Skin of body (tissue), 2 donors: ENCODE results near the gene SMIM11. TPM values are rescaled to one million over a fixed set of nuclear protein-coding genes. Genes with fewer than 3 reads are reported as not detected.
"Not testable (repeated sequence)": the region's sequence is repeated elsewhere in the genome, so short reads cannot be mapped to it uniquely, and the experiment has no call there.

Experiments used
- DNase-seq: peaks from one replicate; lab custom pipeline; 2025; lab: John Stamatoyannopoulos, UW
- total RNA-seq: library from RNA; depleted of rRNA; stranded (reverse); fragments of >200 nt; gene quantifications from one replicate; pipeline ENCODE4 v1.2.3, GENCODE V29; 2014

SMIM11 gene, protein sequence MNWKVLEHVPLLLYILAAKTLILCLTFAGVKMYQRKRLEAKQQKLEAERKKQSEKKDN
- total RNA-seq = 11.1 TPM

- DNase-seq = not testable (repeated sequence)
Measured at GRCh38 chr21:34374940-34375618, at the start of gene SMIM11. TSS of gene SMIM11 (plus strand) at chr21:34375507. CDS start at chr21:34379505, 3,998 bp downstream.

GRCh38 chr21:34330055-34330454 lies 45.3 kb upstream of the SMIM11 start:
- DNase-seq = no peak

DNA sequence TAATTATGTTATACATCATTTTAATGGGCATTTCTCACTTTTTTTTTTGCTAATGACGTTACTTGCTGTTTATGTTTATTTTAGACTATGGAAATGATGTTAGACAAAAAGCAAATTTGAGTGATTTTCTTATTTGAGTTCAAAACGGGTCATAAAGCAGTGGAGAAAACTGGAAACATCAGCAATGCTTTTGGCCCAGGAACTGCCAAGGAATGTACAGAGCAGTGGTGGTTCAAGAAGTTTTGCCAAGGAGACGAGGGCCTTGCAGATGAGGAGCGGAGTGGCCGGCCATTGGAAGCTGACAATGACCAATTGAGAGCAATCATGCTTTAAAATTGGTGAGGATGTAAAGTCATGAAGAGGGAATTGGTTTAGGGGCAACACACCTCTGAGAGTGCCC lies 43.6 kb upstream of the SMIM11 start:
- no peak for DNase-seq

DNA sequence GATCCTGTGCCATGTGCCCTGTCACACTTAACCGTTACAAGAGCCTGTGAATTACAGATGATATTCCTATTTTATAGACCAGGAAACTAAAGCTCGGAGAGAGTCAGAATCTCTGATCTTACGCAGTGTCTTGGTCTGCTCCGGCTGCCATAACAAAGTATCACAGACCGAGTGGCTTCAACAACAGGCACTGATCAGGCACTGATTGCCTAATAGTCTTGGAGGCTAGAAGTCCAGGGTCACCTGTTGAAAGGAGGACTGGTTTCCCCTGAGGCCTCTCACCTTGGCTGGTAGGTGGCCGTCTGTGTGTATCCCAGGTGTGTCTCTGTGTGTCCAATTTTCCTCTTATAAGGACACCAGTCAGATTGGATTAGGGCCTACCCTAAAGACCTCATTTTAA lies 43.0 kb upstream of the SMIM11 start:
- DNase-seq = no peak

DNA sequence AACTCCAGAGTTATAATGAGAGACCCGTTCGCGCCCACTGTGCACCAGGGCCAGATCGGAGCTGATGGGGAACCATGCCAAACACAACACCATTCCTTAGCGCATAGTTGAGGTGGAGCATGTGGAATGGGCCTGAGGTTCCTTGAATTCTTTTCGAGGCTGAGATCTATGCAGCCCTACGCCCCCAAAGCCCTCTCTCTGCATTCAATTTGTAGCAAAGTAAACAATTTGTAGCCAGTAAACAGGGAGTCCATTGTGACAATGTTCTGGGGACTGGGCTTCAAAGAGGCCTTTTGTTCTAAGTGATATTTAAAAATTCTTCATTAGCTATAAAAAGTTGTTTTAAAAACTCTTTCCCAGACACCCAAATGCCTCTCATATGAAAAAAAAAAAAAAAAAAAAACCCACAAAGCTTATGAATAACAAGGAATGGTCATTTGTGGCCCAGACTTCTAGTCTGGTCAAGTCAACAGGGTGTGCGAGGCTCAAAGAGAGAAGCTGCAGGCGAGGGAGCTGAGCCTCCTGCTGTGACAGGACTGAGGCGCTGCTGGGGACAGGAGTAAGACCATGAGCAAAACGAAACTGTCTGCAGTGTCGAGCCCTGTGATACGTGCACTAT lies 42.1 kb upstream of the SMIM11 start:
- no peak for DNase-seq

DNA sequence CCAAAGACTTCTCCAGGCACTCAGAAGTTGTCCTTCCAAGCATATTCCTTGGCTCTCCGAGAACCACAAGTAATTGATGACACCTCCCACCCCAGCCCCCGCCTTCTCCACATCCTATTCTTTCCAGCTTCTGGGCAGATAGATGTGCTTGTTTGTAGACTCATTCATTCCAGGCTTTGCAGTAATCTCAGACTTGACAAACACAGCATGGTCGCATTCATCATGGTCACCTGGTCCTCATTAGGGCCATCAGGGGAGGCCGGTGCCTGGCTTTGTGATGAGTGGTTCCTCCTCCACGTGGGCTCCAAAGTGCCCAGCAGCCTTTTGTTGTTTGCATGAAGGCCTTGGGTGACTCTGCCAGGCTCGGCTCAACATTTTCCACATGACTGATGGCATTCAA lies 40.0 kb upstream of the SMIM11 start:
- DNase-seq = no peak

DNA sequence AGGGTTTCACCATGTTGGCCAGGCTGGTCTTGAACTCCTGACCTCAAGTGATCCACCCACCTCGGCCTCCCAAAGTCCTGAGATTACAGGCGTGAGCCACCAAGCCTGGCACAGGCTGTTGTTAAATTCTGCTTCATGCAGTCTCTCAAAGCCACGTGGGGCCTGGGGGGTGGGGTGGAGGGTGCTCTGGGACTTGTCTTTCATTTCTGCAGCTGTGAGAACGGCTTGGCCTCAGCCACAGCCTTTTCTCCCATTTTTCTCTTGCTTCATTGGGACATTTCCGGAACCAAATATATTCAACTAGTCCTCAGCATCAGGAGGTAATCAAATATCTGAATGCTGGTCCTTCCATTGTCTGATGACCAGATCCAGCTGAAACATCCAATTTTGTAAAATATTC lies 39.1 kb upstream of the SMIM11 start:
- no peak for DNase-seq

DNA sequence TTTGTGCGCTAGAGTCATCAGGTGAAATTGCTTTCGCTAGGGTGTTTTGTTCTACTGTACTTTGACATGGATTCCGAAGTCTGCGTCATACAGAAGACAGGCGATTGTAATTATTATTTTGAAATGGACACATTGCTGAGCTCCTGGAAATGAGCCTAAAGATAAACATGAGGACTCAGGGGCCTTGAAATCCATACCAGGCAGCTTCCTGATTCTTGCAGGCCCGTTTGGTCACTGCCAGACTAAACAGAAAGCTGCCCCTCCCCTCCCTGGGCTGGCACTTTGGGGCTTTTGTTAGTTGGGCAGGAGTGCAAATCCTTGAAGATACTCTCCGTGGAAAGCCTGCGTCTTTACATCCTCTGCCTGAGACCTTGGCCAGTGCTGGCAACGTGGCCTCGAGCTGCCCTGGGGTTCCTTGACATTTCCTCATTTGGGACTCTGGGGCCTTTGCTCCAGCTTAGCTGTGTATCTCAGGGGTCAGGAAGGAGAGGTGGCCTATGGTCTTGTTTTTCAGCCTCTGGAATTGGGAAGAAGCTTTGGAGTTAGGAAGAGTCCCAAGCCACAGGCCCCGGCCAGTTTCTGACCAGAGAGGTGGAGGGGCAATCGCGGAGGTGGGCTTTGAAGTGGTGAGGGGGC lies 38.4 kb upstream of the SMIM11 start:
- no peak for DNase-seq

- no peak for DNase-seq
Measured at GRCh38 chr21:34337741-34338140, 37.6 kb upstream of the SMIM11 start.

DNA sequence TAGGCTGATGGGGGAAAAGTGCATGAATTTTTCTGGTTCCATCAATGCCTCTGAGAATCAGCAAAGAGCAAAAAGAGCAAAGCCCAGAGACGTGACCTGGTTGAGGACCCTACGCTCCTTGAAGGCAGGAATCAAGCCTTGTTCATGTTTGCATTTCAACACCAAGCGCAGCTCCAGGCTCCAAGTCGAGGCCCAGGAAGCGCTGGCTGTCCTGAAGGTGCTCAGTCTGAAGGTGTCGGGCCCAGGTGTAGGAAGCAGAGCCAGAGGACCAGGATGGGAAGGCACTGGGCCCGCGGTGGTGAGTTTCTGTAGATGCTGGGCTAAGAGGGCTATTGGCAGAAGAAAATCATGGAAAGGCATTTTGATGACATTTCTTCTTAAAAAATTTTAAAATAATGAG lies 37.1 kb upstream of the SMIM11 start:
- no peak for DNase-seq

DNA sequence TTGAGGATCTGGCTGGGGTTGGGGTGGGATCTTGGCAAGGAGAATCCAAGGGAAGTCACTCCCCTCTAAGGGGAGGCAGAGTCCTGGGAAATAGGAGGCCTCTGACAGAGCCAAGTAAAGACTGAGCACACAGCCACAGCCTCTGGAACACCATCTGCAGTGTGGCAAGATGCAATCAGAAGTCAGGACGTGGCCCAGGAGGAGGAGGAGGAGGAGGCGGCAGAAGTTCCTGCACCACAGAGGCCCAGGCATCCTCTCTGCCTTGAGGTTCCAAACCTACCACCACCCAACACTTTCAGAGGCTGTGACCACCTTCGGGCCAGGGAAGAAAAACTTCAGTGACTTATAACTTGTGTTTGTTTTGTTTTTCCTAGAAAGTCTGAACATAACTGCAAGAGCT lies 35.2 kb upstream of the SMIM11 start:
- no peak for DNase-seq

- DNase-seq = no peak
Measured at GRCh38 chr21:34342476-34342875, 32.8 kb upstream of the SMIM11 start.

DNA sequence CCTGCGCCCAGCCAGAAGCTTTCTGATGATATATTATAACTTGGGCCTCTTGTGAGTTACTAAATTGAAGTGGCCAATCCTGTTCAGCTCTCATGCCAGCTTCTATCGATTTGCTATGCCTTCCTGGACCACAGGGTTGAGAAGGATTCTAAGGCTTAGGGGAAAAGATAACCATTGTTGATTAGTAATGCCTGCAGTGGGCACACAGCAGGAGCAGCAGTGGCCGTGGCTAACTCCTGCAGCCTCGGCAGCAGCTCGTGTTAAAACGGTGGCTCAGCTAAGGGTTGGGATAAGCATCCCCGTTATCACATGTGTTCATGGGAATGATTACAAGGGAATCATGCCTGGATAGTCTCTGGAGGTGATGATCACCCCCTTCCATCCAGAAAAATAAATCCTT lies 32.0 kb upstream of the SMIM11 start:
- DNase-seq = no peak

GRCh38 chr21:34343838-34344381 lies 31.4 kb upstream of the SMIM11 start:
- DNase-seq = no peak

GRCh38 chr21:34344584-34344983 lies 30.7 kb upstream of the SMIM11 start:
- DNase-seq = no peak

GRCh38 chr21:34345091-34345871 lies 30.0 kb upstream of the SMIM11 start:
- no peak for DNase-seq

DNA sequence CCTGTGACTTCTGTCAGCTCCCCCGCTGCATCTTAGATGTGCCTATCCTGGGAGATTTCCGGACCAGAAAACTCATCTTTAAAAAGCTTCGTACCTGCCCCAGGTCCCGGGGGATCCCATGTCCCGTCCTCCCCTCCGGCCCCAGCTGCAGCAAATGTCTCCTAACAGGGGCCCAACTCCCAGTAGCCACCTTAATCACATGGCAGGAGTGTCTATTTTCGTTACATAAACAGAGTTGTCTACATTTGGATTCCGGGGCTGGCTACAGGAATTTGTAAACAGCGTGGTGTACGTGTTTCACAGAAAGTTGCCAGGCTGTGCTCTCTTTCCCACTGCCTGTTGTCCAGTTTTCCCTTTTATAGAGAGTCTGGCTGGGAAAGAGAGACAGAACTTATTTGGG lies 29.4 kb upstream of the SMIM11 start:
- DNase-seq = no peak

- no peak for DNase-seq
Measured at GRCh38 chr21:34348890-34349519, 26.3 kb upstream of the SMIM11 start.

- DNase-seq = peak; percentile 40
Measured at GRCh38 chr21:34351786-34352241, 23.5 kb upstream of the SMIM11 start.

DNA sequence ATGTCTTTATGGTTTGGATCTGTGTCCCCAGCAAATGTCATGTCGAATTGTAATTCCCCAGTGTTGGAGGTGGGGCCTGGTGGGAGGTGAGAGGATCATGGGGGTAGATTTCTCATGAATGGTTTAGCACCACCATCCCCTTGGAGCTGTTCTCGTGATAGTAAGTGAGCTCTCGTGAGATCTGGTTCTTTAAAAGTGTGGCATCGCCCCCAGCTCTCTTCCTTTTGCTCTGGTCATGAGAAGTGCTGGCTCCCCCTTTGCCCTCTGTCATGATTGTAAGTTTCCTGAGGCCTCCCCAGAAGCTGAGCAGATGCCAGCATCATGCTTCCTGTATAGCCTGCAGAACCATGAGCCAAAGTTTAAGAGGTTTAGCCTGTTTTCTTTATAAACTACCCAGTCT lies 22.8 kb upstream of the SMIM11 start:
- DNase-seq = no peak

DNA sequence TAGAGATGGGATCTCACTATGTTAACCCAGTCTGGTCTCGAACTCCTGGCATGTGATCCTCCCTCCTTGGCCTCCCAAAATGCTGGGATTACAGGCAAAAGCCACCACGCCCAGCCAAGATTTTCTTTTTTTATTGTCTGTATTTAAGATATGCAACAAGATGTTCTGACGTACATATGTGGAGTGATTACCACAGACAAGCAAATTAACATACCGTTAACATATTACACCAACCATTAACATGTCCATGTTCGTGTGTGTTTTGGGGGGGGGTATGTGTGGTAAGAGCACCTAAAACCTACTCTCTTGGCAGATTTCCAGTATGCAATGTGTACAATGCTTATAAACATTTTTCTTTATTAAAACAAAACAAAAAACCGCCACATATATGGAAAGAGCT lies 22.1 kb upstream of the SMIM11 start:
- DNase-seq = no peak
